GM23338 (cell line): ENCODE data around the gene HPCA. TPM values are rescaled to one million over a fixed set of nuclear protein-coding genes. Genes with fewer than 3 reads are reported as not detected.

Source experiments
- EZH2 ChIP-seq: fragments of 200-600 bp; sonication (generic); IDR thresholded peaks from one replicate; pipeline ENCODE4 v1.8.0; 2017; ENCODE audit warnings: antibody characterized with exemption, mild to moderate bottlenecking, low read depth; ENCODE audit not compliant: unreplicated experiment
- EZH2phosphoT487 ChIP-seq: fragments of 200-600 bp; sonication (generic); IDR thresholded peaks from one replicate; pipeline ENCODE4 v1.8.1; 2018; ENCODE audit warnings: antibody characterized with exemption; ENCODE audit not compliant: unreplicated experiment
- REST ChIP-seq: IDR thresholded peaks from one replicate; pipeline ENCODE4 v1.6.1; 2018; ENCODE audit warnings: antibody characterized with exemption; ENCODE audit not compliant: unreplicated experiment
- ZNF331 ChIP-seq: fragments of 250-450 bp; sonication (Bioruptor Pico); IDR thresholded peaks from 2 replicates; pipeline ENCODE4 v1.5.0; 2020; ENCODE audit warnings: low read depth, mild to moderate bottlenecking, moderate library complexity
- ZNF462 ChIP-seq: fragments of 250-450 bp; sonication (Bioruptor Pico); IDR thresholded peaks from 2 replicates; pipeline ENCODE4 v1.5.0; 2020; ENCODE audit warnings: mild to moderate bottlenecking, moderate library complexity
- polyA plus RNA-seq: library from polyadenylated mRNA; unstranded; fragments of >200 nt; fragmentation: Nextera tagmentation; extraction: Ambion mirVana; gene quantifications from 2 replicates; pipeline ENCODE4 v1.2.1, GENCODE V29; 2016
- total RNA-seq: library from RNA; depleted of rRNA; stranded (reverse); fragments of >200 nt; shearing (Covaris generic); gene quantifications from 2 replicates; pipeline ENCODE4 v1.2.3, GENCODE V29; 2014
- TF ChIP-seq, protein P1 (sequence below), 2 experiments: fragments of 200-600 bp in 1 of 2; sonication (generic) in 1 of 2; conservative IDR thresholded peaks; 2 replicates each; pipeline versions ENCODE4 v1.5.1 to v1.6.1; 2016 to 2017; ENCODE audit warnings: antibody characterized with exemption in 2 of 2, low read depth in 2 of 2, mild to moderate bottlenecking in 2 of 2, moderate library complexity in 1 of 2

HPCA gene
- total and polyA plus RNA-seq, 2 experiments from 2014 or later = 0.35 to 0.82 TPM

- TF ChIP-seq ZNF462 (CRISPR knock-in tag) = no peak
- no peak for TF ChIP-seq ZNF331 (CRISPR knock-in tag)
- TF ChIP-seq EZH2phosphoT487 = no peak
- TF ChIP-seq REST = no peak
- no peak for TF ChIP-seq EZH2
- TF ChIP-seq, protein P1, sequence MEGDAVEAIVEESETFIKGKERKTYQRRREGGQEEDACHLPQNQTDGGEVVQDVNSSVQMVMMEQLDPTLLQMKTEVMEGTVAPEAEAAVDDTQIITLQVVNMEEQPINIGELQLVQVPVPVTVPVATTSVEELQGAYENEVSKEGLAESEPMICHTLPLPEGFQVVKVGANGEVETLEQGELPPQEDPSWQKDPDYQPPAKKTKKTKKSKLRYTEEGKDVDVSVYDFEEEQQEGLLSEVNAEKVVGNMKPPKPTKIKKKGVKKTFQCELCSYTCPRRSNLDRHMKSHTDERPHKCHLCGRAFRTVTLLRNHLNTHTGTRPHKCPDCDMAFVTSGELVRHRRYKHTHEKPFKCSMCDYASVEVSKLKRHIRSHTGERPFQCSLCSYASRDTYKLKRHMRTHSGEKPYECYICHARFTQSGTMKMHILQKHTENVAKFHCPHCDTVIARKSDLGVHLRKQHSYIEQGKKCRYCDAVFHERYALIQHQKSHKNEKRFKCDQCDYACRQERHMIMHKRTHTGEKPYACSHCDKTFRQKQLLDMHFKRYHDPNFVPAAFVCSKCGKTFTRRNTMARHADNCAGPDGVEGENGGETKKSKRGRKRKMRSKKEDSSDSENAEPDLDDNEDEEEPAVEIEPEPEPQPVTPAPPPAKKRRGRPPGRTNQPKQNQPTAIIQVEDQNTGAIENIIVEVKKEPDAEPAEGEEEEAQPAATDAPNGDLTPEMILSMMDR (conservative IDR thresholded peaks at IDR 0.05; ENCODE audit: low read depth in 2 of 2) = no peak
Measured at GRCh38 chr1:32915766-32916706, 29.7 kb downstream of the HPCA start (continued).
